HG02840 (cell line): Measurements from ENCODE around the gene IGF2R.
"Not testable (repeated sequence)": the region's sequence is repeated elsewhere in the genome, so short reads cannot be mapped to it uniquely, and the experiment has no call there.

Experiments used
- ATAC-seq: cut with Tn5 transposase; IDR thresholded peaks from one replicate; pipeline ENCODE4 v1.9.1; 2021; ENCODE audit warnings: mild to moderate bottlenecking, moderate library complexity, moderate number of reproducible peaks; ENCODE audit not compliant: unreplicated experiment, low FRiP score

Gene IGF2R

GRCh38 chr6:160088784-160089533 lies 120.1 kb downstream of the IGF2R start:
- ATAC-seq = no peak

DNA sequence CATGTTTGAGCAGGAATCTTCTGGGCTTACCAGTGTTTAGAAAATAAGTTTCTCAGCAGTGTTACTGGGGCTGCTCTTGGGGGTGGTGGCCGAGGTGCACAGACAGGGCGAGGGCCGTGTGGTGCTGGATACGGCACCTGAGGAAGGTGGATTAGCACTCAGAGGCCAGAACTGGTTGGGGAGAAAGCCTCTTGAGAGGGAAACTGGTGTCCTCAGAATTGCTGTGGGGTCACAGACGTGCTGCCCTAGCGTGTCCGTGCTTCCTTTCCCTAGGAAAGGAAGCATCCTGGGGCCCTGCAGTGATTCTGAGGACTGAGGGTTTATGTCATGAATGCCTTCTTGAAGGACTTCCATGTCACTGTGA lies 120.6 kb downstream of the IGF2R start:
- no peak for ATAC-seq

DNA sequence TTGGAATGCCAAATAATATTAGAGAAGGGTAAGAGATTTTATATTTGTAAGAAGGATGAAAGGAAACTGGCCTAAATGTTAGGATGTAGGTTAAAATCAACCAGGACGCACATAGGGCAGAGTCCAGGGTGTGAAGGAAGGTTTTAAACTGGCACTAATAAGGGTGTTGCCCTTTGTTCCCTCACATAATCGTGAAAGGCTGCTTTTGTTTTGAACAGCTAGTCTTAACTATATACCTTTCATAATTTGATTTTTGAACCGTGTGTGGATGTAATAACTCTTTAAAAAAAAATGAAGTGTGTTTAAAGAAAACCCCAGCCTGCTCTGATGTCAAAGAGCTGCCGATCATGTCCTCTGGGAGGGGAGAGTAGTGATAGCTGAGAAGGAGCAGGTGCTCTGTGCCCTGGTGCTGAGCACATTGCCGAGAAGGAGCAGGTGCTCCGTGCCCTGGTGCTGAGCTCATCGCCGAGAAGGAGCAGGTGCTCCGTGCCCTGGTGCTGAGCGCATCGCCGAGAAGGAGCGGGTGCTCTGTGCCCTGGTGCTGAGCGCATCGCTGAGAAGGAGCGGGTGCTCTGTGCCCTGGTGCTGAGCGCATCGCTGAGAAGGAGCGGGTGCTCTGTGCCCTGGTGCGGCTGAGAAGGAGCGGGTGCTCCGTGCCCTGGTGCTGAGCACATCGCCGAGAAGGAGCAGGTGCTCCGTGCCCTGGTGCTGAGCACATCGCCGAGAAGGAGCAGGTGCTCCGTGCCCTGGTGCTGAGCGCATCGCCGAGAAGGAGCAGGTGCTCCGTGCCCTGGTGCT lies 121.8 kb downstream of the IGF2R start:
- ATAC-seq = not testable (repeated sequence)

GRCh38 chr6:160092176-160092575 lies 123.3 kb downstream of the IGF2R start:
- not testable (repeated sequence) for ATAC-seq

DNA sequence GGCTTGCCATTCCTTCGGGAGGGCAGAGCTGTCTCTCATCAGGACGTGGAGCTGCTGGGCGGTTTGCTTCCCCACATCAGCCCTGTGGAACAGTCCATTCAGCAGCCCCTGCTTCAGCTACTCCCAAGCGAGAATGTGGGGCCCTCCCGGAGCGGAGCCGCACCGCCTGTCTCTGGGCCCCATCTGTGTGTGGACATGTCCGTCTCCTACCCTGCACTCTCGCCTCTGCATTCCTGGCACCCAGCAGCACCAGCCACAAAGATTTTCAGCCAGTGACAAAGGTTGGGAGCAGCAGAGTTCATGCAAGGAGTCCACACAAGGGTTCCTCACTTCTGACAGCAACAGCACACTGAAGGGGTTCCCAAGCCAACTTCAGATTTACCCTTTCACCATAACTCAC lies 123.7 kb downstream of the IGF2R start:
- ATAC-seq = no peak

DNA sequence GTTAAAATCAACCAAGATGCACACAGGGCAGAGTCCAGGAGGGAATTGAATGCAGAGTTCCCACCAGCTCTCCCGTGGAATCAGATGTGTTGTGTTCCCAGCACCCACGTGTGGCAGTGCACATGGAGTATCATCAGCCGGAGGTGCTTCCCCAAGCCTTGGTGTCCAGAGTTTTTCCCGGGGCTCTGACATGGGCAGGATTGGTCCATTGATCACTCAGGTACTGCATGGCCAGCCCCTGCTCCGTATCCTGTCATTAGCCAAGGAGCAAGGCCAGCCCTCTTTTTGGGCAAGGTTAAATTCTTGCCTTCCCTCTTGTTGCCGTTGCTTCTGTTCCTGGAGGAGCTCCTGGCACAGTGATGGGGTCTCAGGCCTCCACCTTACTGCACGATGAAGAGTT lies 124.2 kb downstream of the IGF2R start:
- ATAC-seq = no peak

DNA sequence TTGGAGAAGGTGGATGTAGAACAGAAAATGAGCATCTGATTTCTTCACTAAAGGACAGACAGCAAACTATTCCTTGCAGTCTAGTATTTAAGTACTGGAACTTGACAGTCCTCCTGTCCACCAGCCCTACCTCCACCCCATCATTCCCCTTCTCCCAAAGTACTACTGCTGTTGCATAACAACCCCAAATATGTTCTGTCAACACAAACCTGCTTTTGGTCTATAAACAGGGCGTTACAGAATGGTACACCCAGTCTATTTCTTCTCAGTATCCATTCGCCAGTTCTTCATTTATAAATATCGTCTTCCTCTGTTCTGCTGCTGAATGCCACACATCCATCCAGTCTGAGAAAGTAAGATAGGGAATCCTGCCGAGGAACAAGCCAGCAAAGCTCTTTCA lies 125.1 kb downstream of the IGF2R start:
- ATAC-seq = no peak

DNA sequence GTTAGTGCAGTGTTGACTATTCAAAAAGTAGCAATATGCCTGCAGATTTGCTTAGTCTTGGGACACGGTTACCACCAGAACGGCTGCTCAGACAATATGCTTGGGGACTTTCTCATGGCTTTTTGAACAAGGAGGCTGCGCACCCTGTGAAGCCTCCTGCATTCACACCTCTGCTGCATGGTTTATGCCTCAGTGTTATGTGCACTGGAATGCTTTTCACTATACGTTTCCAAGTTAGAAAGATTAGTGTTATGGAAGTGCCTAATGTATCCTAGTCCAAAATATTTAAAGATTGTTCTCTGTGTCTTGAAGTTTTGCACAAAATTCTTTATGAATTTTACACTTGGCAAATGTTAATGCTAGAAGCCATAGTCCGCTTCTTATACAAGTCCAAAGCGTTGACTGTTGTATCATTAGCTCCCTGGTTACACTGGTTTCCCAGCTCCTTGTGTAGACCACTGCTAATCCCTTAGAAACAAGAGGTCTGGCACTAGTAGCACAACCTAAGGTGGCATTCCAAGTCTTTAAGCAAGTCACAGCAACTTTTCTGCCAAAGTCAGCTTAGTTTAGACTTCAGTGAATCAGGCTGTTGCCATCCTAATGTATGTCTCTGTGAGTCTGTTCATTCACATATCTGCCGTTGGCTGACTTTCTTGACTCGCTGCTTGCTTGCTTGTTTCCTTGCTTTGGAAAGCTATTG lies 126.4 kb downstream of the IGF2R start:
- no peak for ATAC-seq

- no peak for ATAC-seq
Measured at GRCh38 chr6:160101277-160102205, 132.7 kb downstream of the IGF2R start.

DNA sequence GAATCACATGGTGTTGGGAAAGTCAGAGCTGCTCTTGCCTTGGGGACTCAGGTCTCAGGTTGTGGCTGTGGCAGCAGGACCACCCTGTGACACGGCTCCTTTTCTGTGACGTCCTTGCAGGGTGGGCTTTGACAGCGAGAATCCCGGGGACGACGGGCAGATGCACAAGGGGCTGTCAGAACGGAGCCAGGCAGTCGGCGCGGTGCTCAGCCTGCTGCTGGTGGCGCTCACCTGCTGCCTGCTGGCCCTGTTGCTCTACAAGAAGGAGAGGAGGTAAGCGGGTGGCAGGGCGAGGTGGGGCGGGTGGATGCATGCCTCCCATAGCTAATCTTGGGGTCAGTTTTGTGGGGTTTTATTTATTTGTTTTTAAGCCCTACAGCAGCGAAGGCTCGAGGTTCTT lies 133.5 kb downstream of the IGF2R start:
- no peak for ATAC-seq

GRCh38 chr6:160102956-160103824 lies 134.3 kb downstream of the IGF2R start:
- ATAC-seq = no peak

- no peak for ATAC-seq
Measured at GRCh38 chr6:160103825-160104100, 134.9 kb downstream of the IGF2R start.

DNA sequence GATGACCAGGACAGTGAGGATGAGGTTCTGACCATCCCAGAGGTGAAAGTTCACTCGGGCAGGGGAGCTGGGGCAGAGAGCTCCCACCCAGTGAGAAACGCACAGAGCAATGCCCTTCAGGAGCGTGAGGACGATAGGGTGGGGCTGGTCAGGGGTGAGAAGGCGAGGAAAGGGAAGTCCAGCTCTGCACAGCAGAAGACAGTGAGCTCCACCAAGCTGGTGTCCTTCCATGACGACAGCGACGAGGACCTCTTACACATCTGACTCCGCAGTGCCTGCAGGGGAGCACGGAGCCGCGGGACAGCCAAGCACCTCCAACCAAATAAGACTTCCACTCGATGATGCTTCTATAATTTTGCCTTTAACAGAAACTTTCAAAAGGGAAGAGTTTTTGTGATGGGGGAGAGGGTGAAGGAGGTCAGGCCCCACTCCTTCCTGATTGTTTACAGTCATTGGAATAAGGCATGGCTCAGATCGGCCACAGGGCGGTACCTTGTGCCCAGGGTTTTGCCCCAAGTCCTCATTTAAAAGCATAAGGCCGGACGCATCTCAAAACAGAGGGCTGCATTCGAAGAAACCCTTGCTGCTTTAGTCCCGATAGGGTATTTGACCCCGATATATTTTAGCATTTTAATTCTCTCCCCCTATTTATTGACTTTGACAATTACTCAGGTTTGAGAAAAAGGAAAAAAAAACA lies 136.1 kb downstream of the IGF2R start:
- no peak for ATAC-seq

- no peak for ATAC-seq
Measured at GRCh38 chr6:160106010-160106409, 137.1 kb downstream of the IGF2R start.

DNA sequence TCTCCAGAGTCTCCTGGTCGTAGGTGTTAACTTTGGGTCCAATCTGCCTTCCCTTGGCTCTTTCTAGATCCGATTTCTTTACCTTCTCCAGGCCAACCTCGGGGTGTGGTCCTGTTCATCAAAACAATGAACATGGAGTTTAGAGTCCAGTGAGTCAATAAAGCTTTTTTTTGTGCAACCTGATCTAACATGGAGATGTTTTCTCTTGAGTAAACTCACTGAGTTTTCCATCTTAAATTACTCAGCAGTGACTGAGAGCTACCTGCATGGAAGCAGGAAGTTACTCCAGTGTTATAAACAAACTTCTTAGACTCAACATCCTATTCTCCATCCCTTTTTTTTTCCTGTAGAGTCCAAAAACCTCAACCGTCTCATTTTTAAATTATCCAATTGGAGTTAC lies 137.8 kb downstream of the IGF2R start:
- no peak for ATAC-seq

DNA sequence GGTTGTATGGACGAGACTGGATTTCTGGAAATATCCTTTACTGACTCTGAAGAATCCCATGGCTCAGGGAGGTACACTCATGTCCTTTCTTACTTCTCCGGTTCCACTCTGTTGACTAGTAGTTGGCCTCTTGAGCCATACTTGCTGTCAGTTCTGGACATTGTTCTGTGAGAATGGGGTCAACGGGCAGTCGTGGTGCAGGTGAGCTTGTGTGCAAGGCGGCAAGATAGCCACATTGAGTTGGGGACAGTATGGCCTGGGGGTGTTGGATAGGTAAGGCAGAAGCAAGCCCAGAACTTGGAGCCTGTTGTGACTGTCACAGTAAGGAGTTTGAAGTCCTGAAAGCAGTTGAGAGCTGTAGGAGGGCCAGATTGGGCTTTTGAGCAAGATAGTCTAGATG lies 139.2 kb downstream of the IGF2R start:
- ATAC-seq = no peak

- ATAC-seq = no peak
Measured at GRCh38 chr6:160110586-160111123, 141.8 kb downstream of the IGF2R start.

DNA sequence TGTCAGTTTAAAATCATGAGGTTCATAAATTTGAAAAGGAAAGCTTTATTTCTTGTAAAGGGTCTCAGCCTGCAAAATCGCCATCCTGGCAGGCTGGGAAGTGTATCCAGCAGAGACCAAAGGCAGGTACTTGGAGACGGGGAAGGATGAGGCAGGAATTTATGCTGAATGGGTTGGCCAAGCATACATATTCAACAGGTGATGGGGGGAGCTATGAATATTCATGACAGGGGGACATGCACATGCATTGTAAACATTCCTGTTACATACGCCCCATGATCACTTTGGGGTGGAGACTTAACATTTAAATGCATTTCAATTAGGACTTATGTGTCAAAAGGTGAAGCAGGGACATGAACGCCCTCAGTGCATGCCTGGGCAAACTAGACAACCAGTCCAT lies 142.9 kb downstream of the IGF2R start:
- no peak for ATAC-seq
